HUES6 (cell line): Measurements from ENCODE around the gene SLC46A1.

Source experiments
- H3K27ac ChIP-seq: 2 replicates; pipeline ENCODE4 v1.7.0; 2013; ENCODE audit warnings: low read depth, mild to moderate bottlenecking, low read length, inconsistent platforms
- H3K27me3 ChIP-seq: 2 replicates; pipeline ENCODE4 v1.6.1; 2013; ENCODE audit warnings: low read length; ENCODE audit not compliant: control insufficient read depth, insufficient read depth
- H3K36me3 ChIP-seq: 2 replicates; pipeline ENCODE4 v1.6.1; 2013; ENCODE audit warnings: low read length; ENCODE audit not compliant: control insufficient read depth, insufficient read depth
- H3K4me1 ChIP-seq: 2 replicates; pipeline ENCODE4 v1.6.1; 2013; ENCODE audit warnings: low read length; ENCODE audit not compliant: control insufficient read depth, insufficient read depth
- H3K4me3 ChIP-seq: 2 replicates; pipeline ENCODE4 v1.5.1; 2013; ENCODE audit warnings: low read depth, low read length
- H3K9ac ChIP-seq: one replicate; pipeline ENCODE4 v1.6.1; 2013; ENCODE audit warnings: mild to moderate bottlenecking, low read length
- H3K9me3 ChIP-seq: 2 replicates; pipeline ENCODE4 v1.6.1; 2013; ENCODE audit warnings: low read depth, low read length; ENCODE audit not compliant: control insufficient read depth, insufficient read depth

The SLC46A1 gene

DNA sequence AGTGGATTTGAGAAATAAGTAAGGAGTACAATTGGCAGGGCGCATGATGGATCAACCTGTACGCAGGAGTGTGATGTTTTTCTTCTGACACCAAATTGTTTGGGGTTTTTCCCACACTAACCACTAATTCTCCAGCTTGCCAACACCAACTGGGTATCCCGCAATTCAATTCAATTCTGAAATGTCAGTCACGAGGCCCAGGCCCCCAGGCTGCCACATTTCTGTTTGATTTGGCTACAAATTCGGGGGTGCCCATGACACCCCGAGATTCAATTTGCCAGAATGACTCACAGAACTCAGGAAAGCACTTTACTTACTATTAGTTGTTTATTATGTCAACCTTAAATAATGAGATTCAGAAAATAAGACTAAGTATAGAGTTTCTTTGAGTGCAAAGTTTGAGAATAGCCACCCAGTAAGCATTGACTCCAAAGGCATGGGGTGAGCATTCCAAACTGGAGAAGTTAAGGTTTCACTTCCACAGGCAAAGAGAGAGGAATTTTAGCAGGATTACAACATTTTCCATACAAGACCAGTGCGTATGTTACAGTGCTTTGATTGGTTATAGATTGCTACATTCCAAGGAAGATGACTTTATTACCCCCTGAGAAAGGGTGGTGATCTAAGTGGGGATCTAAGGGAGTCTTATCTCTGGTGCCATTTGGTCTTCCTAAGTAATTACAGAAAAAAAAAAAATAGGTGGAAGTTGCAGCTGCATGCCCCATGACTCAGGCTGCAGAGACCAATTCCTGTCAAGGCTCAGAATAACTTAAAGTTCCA is 11.5 kb downstream of the SLC46A1 start:
- Histone ChIP-seq H3K9me3 (no peaks in the 10 kb centered on the region), H3K27ac (no peak overlapping the region; the same call in 1 of the 2 replicates), H3K36me3 (peaks cover 8% of the 10 kb centered on the region; the same call in 1 of the 2 replicates), H3K4me1 (peaks cover 23% of the 10 kb centered on the region), H3K27me3 (peaks cover 6% of the 10 kb centered on the region), H3K9ac (no peak overlapping the region), H3K4me3 (no peak overlapping the region)

DNA sequence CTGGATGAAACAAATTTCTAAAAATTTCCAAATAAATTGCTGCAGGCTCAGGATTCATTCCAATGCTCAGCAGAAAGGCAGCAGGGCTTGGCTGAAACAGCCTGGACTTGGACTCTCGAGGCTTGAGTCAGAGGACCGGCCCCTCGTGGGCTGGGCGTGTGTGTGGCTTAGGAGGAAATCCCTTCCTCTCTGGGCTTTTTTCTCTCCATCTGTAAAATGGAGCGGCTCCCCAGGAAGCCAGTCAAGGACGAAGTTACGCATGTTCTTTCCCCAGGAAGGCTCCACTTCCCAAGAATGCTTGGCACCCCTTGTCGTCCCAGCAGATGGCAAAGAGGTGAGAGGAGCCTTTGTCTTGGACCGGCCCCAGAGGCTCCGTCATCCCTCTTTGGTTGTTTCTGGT is 13.5 kb downstream of the SLC46A1 start:
- Histone ChIP-seq H3K36me3 (no peaks in the 10 kb centered on the region; the same call in 1 of the 2 replicates), H3K4me1 (peaks cover 23% of the 10 kb centered on the region), H3K27me3 (no peaks in the 10 kb centered on the region; the same call in 1 of the 2 replicates), H3K27ac (no peak overlapping the region), H3K4me3 (no peak overlapping the region), H3K9ac (no peak overlapping the region), H3K9me3 (no peaks in the 10 kb centered on the region)

DNA sequence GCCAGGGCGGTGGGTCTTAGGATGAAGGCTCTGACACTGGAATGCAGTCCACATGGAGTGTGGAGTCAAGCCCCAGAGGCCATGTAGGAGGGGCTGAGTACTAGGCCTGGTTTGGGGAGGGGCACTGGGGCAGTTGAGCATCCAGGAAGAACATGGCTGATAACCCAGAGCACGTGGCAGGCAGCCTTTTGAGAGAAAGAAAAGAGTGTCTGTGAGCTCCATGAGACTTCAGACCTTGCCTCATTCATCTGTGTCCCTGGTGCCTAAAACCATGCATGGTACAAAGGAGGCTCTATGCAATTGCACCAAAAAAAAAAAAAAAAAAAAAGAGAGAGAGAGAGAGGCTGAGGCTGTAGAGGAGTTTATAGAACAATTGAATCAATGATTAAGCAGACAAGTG is 14.6 kb downstream of the SLC46A1 start:
- Histone ChIP-seq H3K27me3 (peaks cover 5% of the 10 kb centered on the region), H3K9me3 (no peaks in the 10 kb centered on the region), H3K27ac (no peak overlapping the region), H3K4me1 (peaks cover 16% of the 10 kb centered on the region), H3K4me3 (no peak overlapping the region), H3K9ac (no peak overlapping the region), H3K36me3 (no peaks in the 10 kb centered on the region; the same call in 1 of the 2 replicates)

DNA sequence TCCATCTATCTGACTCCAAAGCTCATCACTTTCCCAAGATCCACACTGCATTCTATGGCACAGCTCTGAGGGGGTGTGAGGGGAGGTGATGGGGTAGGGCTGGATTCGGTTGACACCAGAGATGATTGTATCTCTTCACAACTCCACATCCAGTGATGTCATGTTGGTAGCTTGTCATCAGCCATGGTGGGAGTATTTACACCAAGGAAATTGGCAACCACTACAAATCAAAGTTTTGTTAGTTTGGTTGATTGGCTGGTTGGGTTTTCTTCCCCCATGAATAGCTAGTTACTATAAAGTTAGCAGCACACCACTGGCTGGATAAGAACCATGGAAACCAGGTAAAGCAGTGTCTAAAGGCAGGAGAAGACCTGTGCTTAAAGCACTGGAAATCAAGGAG is 15.0 kb downstream of the SLC46A1 start:
- Histone ChIP-seq H3K4me1 (peaks cover 12% of the 10 kb centered on the region), H3K9ac (no peak overlapping the region), H3K4me3 (no peak overlapping the region), H3K36me3 (no peaks in the 10 kb centered on the region; the same call in 1 of the 2 replicates), H3K27me3 (peaks cover 10% of the 10 kb centered on the region), H3K9me3 (no peaks in the 10 kb centered on the region), H3K27ac (no peak overlapping the region)

DNA sequence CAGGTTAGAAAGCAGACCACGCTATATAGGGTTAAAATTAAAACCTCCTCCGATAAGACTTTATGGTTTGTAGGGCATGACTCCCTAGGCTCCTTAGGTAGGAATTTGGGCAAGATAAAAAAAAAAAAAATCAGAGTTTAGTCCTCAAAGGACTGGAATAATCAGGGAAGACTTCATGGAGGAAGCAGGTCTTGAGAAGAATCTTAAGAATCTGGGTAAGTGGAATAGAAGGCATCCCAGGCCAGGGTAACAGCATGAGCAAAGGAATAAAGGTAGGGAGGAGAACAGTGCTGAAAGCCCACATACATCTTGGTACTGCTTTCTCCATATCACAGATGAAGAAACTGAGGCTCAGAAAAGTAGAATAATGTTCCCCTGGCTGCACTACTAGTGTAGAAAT is 15.4 kb downstream of the SLC46A1 start:
- Histone ChIP-seq H3K27me3 (peaks cover 14% of the 10 kb centered on the region), H3K4me3 (no peak overlapping the region), H3K27ac (no peak overlapping the region), H3K4me1 (peaks cover 8% of the 10 kb centered on the region), H3K9me3 (no peaks in the 10 kb centered on the region), H3K36me3 (no peaks in the 10 kb centered on the region; the same call in 1 of the 2 replicates), H3K9ac (no peak overlapping the region)

DNA sequence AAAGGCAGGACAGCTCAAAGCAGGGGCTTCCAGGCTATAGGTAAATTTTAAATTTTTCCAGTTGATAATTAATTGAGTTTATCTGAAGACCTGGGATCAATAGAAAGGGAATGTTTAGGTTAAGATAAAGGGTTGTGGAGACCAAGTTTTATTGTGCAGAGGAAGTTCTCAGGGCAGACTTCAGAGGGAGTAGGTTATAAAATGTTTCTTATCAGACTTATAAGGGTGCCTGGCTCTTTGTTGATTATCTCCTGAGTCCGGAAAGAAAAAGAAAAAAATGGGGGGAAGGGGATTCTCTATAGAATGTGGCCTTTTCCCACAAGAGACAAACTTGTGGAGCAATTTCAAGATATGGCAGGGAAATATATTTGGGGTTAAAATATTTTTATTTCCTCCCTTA is 15.9 kb downstream of the SLC46A1 start:
- Histone ChIP-seq H3K4me1 (peaks cover 9% of the 10 kb centered on the region), H3K36me3 (no peaks in the 10 kb centered on the region; the same call in 1 of the 2 replicates), H3K9me3 (no peaks in the 10 kb centered on the region), H3K4me3 (no peak overlapping the region), H3K9ac (no peak overlapping the region), H3K27ac (no peak overlapping the region), H3K27me3 (peaks cover 18% of the 10 kb centered on the region)

DNA sequence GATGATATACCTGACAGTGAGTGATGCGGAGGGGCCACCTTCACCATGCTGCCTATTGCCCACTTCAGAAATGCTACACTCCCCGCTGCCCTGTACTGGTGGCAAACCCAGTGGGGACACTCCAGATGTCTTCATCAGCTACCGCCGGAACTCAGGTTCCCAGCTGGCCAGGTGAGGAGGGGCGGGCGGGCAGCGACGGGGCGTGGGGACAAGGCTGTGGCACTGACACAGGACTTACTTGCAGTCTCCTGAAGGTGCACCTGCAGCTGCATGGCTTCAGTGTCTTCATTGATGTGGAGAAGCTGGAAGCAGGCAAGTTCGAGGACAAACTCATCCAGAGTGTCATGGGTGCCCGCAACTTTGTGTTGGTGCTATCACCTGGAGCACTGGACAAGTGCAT is 17.9 kb downstream of the SLC46A1 start:
- Histone ChIP-seq H3K27me3 (peaks cover 38% of the 10 kb centered on the region), H3K9me3 (no peaks in the 10 kb centered on the region), H3K4me3 (no peak overlapping the region), H3K27ac (no peak overlapping the region), H3K9ac (no peak overlapping the region), H3K36me3 (no peaks in the 10 kb centered on the region; the same call in 1 of the 2 replicates), H3K4me1 (peaks cover 8% of the 10 kb centered on the region; the same call in 1 of the 2 replicates)

DNA sequence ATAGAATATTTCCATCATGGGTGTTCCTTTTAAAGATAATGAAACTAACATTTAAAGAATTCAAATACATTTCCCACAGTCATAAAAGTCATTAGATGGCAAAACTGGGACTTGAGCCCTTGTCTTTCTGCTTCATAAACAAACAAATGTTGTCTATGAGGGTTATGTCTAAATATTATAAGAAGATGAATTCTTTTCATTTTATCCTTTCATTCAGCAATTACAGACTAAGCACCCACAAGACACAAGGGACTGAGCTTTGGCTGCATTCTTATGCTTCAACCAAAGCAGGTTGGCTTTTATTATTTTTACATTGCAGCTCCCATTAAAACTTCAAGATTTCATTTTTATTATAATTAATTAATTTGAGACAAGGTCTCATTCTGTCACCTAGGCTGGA is 19.6 kb downstream of the SLC46A1 start:
- H3K4me1 ChIP-seq = peaks cover 3% of the 10 kb centered on the region; the same call in 1 of the 2 replicates
- H3K27me3 ChIP-seq = peaks cover 56% of the 10 kb centered on the region

DNA sequence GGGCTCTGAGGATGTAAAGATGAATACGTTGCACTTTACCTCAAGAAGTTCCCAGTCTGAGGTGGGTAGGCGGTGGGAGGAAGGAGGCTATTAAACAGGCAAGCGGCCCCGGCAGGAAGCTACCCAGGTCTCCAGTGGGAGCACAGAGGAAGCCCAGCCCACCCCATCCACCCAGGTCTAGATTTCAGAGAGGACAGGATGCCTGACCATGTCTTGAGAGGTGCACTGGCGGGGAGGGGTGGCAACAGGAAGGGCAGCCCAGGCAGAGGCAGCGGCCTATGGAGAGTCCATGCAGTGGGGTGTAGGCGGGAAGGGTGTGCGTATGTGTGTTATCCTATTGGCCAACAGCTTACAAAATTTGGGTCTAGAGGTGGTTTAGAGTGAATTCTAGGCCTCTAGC is 20.6 kb downstream of the SLC46A1 start:
- Histone ChIP-seq H3K9ac (no peak overlapping the region), H3K36me3 (no peaks in the 10 kb centered on the region; the same call in 1 of the 2 replicates), H3K4me1 (peaks cover 3% of the 10 kb centered on the region; the same call in 1 of the 2 replicates), H3K27me3 (peaks cover 65% of the 10 kb centered on the region), H3K9me3 (no peaks in the 10 kb centered on the region), H3K4me3 (peak overlapping the region; percentile 69), H3K27ac (no peak overlapping the region)

More for the DNA sequence above, 19.6 kb downstream of the SLC46A1 start:
- Histone ChIP-seq H3K9ac (no peak overlapping the region), H3K27ac (no peak overlapping the region), H3K36me3 (no peaks in the 10 kb centered on the region; the same call in 1 of the 2 replicates), H3K4me3 (no peak overlapping the region), H3K9me3 (no peaks in the 10 kb centered on the region)

DNA sequence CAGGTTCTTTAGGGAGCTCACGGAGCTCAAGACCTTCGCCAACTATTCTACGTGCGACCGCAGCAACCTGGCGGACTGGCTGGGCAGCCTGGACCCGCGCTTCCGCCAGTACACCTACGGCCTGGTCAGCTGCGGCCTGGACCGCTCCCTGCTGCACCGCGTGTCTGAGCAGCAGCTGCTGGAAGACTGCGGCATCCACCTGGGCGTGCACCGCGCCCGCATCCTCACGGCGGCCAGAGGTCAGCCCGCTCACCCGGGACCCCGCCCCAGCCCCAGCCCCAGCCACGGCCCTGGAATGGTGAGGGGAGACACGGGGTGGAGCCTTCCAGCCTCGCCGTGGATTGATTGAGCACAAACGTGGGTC is 21.0 kb downstream of the SLC46A1 start:
- Histone ChIP-seq H3K9ac (no peak overlapping the region), H3K4me3 (peak overlapping the region; percentile 69), H3K36me3 (no peaks in the 10 kb centered on the region; the same call in 1 of the 2 replicates), H3K9me3 (no peaks in the 10 kb centered on the region), H3K27me3 (peaks cover 69% of the 10 kb centered on the region), H3K4me1 (peaks cover 3% of the 10 kb centered on the region; the same call in 1 of the 2 replicates), H3K27ac (no peak overlapping the region)

DNA sequence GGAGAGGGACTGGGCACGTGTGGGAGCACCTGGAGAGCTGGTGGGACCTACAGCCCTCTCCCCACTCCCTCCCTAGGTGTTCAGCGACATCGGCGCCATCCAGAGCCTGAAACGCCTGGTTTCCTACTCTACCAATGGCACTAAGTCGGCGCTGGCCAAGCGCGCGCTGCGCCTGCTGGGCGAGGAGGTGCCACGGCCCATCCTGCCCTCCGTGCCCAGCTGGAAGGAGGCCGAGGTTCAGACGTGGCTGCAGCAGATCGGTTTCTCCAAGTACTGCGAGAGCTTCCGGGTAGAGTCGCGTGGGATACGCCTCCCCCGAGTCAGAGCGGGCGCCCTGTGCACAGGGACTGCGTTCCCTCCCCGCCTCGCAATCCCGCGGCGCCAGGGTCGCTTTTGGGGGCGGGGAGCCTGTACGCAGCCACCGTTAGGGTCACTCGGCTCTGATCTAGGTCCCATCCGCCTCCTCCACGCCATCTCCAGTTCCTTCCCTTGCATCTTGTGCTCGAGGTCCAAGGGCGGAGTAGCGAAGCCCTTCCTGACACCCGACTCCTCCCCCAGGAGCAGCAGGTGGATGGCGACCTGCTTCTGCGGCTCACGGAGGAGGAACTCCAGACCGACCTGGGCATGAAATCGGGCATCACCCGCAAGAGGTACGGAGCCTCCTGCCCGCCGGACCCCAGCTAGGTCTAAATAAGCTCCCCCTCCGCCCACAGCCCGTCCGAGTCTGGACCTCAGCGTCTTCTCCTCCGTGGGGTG is 21.6 kb downstream of the SLC46A1 start:
- H3K27me3 ChIP-seq = peaks cover 75% of the 10 kb centered on the region
- peak overlapping the region; percentile 69 for H3K4me3 ChIP-seq
- H3K27ac ChIP-seq = no peak overlapping the region
- H3K9ac ChIP-seq = peak overlapping the region; percentile 40
- peaks cover 3% of the 10 kb centered on the region; the same call in 1 of the 2 replicates for H3K4me1 ChIP-seq
- no peaks in the 10 kb centered on the region; the same call in 1 of the 2 replicates for H3K36me3 ChIP-seq
- no peaks in the 10 kb centered on the region for H3K9me3 ChIP-seq
